ENCODE data around the gene CRACR2B.

The CRACR2B gene

GRCh38 chr11:853682-854448 is 26.1 kb downstream of the CRACR2B start:
- TF ChIP-seq CTCF (IDR thresholded peaks at IDR 0.05; ENCODE audit: insufficient read depth, low read length), result no peak
- TF ChIP-seq GABPA (IDR thresholded peaks at IDR 0.05; ENCODE audit: low read depth), result no peak
- no peak for TF ChIP-seq SPI1 (IDR thresholded peaks at IDR 0.05; ENCODE audit: borderline replicate concordance, low read depth)
- no peak for TF ChIP-seq POLR2AphosphoS5 (IDR thresholded peaks at IDR 0.05; ENCODE audit: low read depth)
- TF ChIP-seq, protein P1, sequence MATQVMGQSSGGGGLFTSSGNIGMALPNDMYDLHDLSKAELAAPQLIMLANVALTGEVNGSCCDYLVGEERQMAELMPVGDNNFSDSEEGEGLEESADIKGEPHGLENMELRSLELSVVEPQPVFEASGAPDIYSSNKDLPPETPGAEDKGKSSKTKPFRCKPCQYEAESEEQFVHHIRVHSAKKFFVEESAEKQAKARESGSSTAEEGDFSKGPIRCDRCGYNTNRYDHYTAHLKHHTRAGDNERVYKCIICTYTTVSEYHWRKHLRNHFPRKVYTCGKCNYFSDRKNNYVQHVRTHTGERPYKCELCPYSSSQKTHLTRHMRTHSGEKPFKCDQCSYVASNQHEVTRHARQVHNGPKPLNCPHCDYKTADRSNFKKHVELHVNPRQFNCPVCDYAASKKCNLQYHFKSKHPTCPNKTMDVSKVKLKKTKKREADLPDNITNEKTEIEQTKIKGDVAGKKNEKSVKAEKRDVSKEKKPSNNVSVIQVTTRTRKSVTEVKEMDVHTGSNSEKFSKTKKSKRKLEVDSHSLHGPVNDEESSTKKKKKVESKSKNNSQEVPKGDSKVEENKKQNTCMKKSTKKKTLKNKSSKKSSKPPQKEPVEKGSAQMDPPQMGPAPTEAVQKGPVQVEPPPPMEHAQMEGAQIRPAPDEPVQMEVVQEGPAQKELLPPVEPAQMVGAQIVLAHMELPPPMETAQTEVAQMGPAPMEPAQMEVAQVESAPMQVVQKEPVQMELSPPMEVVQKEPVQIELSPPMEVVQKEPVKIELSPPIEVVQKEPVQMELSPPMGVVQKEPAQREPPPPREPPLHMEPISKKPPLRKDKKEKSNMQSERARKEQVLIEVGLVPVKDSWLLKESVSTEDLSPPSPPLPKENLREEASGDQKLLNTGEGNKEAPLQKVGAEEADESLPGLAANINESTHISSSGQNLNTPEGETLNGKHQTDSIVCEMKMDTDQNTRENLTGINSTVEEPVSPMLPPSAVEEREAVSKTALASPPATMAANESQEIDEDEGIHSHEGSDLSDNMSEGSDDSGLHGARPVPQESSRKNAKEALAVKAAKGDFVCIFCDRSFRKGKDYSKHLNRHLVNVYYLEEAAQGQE (IDR thresholded peaks at IDR 0.05; ENCODE audit: insufficient replicate concordance, low read depth), result no peak
- Histone ChIP-seq H3K27ac (replicated peaks) (no peak overlapping the region), H3K27me3 (ENCODE audit: insufficient read depth, poor library complexity, severe bottlenecking) (peaks cover 5% of the 10 kb centered on the region), H3K4me3 (replicated peaks; ENCODE audit: insufficient read depth, low read length) (no peak overlapping the region)
- DNase-seq (ENCODE audit: low read depth in 1 of 2, low spot score in 1 of 2), result no peak

- no peak for DNase-seq (ENCODE audit: low read depth in 1 of 2, low spot score in 1 of 2)
- TF ChIP-seq SPI1 (IDR thresholded peaks at IDR 0.05; ENCODE audit: borderline replicate concordance, low read depth), result no peak
- TF ChIP-seq, protein P1 (IDR thresholded peaks at IDR 0.05; ENCODE audit: insufficient replicate concordance, low read depth), result no peak
- TF ChIP-seq POLR2AphosphoS5 (IDR thresholded peaks at IDR 0.05; ENCODE audit: low read depth), result no peak
- no peak for TF ChIP-seq CTCF (IDR thresholded peaks at IDR 0.05; ENCODE audit: insufficient read depth, low read length)
- no peak for TF ChIP-seq GABPA (IDR thresholded peaks at IDR 0.05; ENCODE audit: low read depth)
- Histone ChIP-seq H3K4me3 (replicated peaks; ENCODE audit: insufficient read depth, low read length) (no peak overlapping the region), H3K27me3 (ENCODE audit: insufficient read depth, poor library complexity, severe bottlenecking) (no peaks in the 10 kb centered on the region), H3K27ac (replicated peaks) (no peak overlapping the region)
Measured at GRCh38 chr11:854601-855329, 27.0 kb downstream of the CRACR2B start.

- DNase-seq (ENCODE audit: low read depth in 1 of 2, low spot score in 1 of 2), result no peak
Measured at GRCh38 chr11:855330-855674, 27.6 kb downstream of the CRACR2B start.

More at GRCh38 chr11:855330-855674, 27.6 kb downstream of the CRACR2B start:
- Histone ChIP-seq H3K27me3 (ENCODE audit: insufficient read depth, poor library complexity, severe bottlenecking) (no peaks in the 10 kb centered on the region), H3K27ac (replicated peaks) (no peak overlapping the region), H3K4me3 (replicated peaks; ENCODE audit: insufficient read depth, low read length) (no peak overlapping the region)
- TF ChIP-seq CTCF (IDR thresholded peaks at IDR 0.05; ENCODE audit: insufficient read depth, low read length) (no peak), GABPA (IDR thresholded peaks at IDR 0.05; ENCODE audit: low read depth) (no peak), SPI1 (IDR thresholded peaks at IDR 0.05; ENCODE audit: borderline replicate concordance, low read depth) (no peak), POLR2AphosphoS5 (IDR thresholded peaks at IDR 0.05; ENCODE audit: low read depth) (no peak)
- TF ChIP-seq, protein P1 (IDR thresholded peaks at IDR 0.05; ENCODE audit: insufficient replicate concordance, low read depth), result no peak
